GM04503 (cell line): ENCODE results near the gene SH3PXD2B.

ENCODE experiments used
- DNase-seq: peaks from one replicate; pipeline ENCODE4 v3.0.0-alpha.2; 2012; ENCODE audit warnings: low read depth

SH3PXD2B gene

DNA sequence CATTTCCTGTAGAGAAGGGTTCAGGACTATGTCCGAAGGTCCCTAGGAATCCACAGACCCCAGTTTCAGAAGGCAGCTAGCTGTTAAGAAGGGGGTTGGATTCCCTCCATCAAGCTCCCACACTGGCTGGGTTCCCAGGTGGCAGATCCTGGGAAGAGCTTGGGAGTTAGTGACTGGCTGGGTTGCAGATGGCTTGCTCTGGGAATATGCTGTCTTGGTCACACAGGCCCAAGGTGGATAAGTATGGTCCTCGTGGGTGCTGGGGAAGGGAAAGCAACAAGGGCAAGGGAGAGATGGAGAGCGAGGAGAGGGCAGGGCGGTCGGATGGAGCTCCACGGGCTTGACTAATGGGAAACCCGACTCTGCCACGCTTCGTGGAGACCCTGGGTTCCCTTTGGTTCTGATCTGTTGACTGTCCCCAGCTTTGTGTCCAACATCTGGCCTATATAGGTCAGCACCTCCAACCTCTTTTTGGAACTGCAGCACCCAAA is 17.4 kb downstream of the SH3PXD2B start:
- no peak for DNase-seq

DNA sequence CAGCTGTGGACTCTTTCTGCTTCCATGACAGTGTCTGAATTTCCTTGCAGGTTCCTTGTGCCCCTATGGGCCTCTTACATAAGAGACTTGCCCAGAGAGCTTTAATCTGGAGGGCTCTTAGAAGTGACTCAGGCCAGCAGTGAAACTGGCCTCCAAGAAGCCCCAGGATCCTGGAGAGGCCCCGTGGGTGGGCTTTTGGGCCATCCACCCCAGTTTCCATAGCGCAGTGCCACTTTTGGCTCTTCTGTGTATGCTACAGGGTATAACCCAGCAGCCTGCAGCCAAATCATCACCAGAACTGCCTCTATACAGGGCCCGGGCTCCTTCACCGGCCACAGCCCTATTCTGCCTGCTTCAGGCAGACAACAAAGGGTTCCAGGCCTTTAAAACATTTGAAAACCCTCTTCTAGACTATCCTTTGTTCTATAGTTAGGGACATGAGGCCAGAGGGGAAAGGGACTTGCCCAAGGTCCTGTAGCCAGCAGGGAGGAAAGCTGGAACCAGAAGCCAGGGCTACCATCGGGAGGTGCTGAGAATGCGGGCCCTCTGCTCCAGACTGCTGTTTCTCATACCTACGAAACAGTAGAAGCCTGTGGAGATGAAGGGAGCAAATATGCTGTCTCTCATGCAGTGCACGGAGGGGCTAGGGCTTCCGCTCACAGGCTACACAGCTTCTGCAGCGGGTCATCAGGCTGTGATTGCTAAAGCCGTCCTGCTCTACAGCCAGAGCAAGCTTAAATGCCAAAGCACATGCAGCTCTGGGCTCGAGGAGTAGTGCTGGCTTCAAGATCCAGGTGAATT is 18.0 kb downstream of the SH3PXD2B start:
- no peak for DNase-seq

DNA sequence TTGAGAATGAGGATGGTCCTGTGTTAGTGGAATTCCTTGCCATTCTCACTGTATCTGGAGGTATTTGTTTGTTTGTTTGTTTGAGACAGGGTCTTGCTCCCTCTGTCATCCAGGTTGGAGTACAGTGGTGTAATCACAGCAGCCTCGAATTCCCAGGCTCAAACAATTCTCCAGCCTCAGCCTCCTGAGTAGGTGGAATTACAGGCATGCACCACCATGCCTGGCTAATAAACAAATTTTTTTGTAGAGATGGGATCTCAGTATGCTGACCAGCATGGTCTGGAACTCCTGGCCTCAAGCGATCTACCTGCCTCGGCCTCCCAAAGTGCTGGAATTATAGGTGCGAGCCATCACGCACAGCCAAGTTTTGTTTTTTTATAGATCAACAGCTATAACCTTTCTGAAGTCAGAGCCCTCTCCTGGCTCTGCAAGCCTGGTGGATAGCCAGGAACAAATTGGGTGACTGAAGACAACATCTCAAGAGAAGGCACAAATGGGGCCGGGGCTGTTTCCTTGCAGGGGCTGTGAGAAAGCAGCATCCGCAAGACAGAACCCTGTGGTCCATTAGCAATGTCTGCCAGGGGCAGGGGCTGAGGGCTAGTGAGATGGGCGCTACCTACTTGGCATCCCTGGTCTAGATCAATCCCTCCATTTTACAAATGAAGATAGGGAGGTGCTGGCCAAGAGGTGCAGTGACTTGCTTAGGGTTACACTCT is 18.8 kb downstream of the SH3PXD2B start:
- DNase-seq: no peak

- DNase-seq: no peak
Measured at GRCh38 chr5:172434251-172434650, 20.1 kb downstream of the SH3PXD2B start.

DNA sequence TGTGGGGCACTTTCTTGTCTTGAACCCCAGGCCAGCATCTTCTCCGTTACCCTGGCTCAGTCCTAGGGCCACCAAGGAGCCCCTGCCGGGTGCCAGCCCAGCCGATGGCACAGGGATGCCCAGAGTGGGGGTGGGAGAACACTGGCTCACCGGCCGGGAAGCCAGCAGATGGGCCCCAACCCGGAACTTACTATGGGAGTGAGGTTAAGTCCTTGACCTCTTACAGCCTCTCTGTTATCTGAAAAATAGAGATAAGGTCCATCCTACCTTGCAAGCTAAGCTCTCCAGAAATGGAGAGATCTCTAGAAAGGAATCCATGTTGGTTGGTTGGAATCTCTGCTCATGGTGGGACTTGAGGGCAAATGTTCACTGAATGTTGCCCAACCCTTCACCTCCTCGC is 20.8 kb downstream of the SH3PXD2B start:
- DNase-seq: no peak

DNA sequence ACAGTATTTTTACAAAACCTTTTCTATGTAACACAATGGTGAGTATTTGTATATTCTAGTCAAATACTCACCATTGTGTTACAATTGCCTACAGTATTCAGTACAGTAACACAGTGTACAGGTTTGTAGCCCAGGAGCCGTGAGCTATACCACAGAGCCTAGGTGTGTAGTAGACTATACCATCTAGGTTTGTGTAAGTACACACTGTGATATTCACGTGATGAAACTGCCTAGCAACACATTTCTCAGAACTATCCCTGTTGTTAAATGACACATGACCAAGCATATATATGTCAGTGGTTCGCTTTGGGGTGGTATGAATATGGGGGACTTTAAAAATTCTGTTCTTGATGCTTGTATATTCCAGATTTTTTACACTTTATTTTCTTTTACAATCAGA is 21.3 kb downstream of the SH3PXD2B start:
- no peak for DNase-seq

DNA sequence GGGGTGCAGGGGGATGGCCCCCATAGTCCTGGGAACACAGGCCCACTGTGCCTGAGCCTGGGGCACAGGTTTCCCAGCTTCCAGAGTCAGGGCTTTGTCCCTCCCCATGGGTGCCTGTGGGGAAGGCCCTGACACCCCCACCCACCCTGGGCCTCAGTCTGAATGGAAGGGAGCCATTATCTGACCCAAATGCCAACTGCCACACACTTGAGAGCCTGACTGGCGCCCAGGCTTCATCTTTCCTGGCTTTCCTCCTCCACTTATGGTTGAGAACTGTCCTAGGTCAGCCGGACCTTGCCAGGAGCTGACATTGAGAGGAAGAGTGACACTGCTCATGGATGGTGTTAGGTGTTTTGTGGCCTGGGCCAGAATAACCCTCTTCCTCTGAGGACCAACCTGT is 24.0 kb downstream of the SH3PXD2B start:
- DNase-seq: no peak

GRCh38 chr5:172429201-172429940 is 25.0 kb downstream of the SH3PXD2B start:
- peak; percentile 85 for DNase-seq

- no peak for DNase-seq
Measured at GRCh38 chr5:172428224-172429166, 25.8 kb downstream of the SH3PXD2B start.

DNA sequence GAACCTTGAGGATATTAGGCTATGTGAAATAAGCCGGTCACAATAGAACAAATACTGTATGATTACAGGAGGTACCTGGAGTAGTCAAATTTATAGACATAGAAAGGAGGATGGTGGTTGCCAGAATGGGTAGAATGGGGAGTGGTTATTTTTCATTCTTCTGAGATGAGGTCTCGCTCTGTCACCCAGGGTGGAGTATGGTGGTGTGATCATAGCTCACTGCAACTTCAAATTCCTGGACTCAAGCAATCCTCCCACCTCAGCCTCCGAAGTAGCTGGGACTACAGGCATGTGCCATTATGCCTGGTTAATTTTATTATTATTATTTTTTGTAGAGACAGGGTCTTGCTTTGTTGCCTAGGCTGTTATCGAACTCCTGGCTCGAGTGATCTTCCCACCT is 27.1 kb downstream of the SH3PXD2B start:
- DNase-seq: no peak

GRCh38 chr5:172426086-172426485 is 28.2 kb downstream of the SH3PXD2B start:
- DNase-seq: no peak

GRCh38 chr5:172425402-172425801 is 28.9 kb downstream of the SH3PXD2B start:
- DNase-seq: no peak

DNA sequence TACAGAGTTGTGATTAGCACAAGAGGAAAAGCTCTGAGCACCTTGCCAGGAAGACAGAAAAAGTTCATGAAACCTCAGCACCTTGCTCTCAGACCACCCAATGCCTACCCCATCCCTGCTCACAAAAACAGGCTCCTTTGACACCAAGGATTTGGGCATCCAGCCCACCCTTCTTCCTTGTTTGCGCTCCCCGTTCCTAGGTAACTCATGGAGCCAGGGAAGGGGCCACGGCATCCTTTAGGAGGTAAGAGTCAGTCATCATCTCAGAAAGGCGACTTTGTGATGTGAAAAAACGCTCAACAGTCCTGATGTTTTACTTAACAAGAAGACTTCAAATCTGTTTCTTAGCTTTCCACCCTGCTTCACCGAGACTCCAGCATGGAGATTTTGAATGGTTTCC is 29.5 kb downstream of the SH3PXD2B start:
- DNase-seq: no peak

- no peak for DNase-seq
Measured at GRCh38 chr5:172424111-172424490, 30.2 kb downstream of the SH3PXD2B start.

DNA sequence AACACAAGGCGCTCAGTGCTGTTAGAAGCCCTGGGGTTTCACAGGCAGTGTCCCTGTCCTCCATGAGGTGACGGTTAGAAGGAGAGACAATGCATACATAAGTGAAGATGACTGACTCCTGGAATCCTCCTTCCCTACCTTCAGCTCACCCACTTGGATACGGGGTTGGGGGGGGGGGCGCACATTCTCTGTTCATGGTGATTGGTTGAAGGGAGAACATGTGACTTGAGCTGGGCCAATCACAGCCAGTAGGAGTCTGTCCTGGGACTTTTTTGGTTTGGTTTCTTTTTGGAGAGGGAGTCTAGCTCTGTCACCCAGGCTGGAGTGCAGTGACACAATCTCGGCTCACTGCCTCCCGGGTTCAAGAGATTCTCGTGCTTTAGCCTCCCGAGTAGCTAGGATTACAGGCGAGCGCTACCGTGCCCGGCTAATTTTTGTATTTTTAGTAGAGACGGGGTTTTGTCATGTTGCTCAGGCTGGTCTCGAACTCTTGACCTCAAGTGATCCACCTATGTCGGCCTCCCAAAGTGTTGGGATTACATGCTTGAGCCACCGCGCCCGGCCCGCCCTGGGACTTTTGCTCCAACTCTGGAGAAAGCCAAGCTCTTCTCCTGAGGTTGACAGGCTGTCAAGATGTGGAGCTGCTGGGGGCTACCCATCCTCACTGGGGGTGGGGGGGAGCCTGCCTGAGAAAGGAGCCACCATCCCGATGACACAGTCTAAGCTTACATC is 30.8 kb downstream of the SH3PXD2B start:
- DNase-seq: no peak

DNA sequence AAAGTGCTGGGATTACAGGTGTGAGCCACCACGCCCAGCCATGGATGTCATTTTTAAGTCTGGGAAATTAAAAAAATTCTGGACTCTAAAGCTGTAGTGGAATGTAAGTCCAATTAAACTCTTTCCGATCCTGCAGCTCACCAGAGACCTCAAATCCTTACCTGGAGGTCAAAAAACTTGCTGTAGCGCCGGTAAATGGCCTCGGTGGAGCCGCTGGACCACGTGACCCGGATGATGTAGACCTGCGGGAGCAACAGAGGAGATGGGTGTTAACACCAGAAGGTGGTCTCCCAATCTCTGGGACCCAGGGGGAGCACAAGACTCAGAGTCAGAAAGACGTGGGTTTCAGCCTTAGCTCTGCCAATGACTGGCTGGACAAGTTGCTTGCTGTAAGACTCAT is 32.1 kb downstream of the SH3PXD2B start:
- DNase-seq: no peak

DNA sequence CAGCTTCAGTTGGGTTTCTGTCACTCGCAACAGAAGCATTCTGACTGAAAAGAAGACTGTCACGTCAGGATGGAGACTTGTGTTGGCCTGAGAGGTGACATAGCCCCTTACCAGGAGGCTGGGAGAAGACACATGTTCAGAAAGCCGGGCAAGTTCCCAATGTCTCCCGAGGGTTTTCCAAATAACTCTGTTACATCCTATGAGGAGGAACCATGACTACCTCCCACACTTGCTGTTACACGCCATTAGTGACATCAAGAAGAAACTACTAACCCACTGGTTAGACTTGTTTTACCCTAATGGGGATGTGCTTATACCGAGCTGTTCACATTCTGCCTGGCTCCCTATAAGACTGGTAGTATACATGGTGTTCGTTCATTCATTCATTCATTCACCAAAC is 33.3 kb downstream of the SH3PXD2B start:
- DNase-seq: no peak

GRCh38 chr5:172420235-172420939 is 33.9 kb downstream of the SH3PXD2B start:
- DNase-seq: peak; percentile 97

DNA sequence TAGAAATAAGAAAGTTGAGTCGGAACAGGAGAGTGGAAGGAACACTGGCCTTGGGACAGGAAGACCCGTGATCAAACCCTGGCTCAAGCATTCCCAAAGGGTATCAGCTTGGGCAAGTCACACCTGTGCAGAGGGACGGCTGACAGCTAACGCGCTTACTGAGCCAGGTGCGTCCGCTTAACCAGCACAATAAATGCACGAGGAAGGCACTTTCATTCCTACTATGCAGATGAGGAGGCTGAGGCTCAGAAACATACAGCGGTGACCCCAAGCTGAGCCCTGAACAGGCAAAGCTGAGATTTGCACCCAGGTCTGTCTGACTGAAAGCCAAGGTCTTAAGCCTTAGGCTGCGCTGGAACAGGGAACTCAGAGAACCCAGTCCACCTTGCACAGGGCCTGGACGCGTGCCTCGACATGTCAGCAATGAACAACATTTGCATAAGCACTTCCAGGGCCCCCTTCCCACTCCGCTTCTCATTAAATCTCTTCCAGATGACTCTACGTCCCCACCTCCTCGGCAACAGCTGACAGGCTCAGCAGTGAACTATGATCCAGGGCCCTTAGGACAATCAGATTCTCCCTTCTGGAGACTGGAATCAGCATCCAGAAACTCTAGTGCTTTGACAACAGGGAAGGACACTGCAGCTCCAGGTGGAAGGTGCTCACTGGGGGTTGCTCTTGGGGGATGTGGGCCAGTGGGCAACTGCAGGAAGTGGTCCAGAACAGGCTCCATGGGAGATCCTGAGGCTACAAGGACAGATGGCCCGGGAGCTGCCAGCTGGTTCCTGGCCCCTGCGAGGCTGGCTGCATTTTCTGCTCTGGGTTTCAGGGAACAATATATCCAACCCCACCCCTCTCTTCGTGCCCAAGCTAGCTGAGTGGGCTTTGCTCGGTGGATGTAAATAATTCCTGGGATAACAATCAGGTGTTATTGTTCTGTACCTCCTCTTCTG is 35.2 kb downstream of the SH3PXD2B start:
- no peak for DNase-seq
